GM18517 (cell line): ENCODE measurements around the gene STAB2.

Source experiments
- ATAC-seq: cut with Tn5 transposase; IDR thresholded peaks from one replicate; pipeline ENCODE4 v1.9.1; 2021; ENCODE audit warnings: mild to moderate bottlenecking, moderate library complexity; ENCODE audit not compliant: unreplicated experiment

The STAB2 gene

GRCh38 chr12:103686026-103686425 is 99.0 kb downstream of the STAB2 start:
- ATAC-seq, result no peak

GRCh38 chr12:103687253-103687652 is 100.2 kb downstream of the STAB2 start:
- ATAC-seq, result no peak

GRCh38 chr12:103688376-103689063 is 101.4 kb downstream of the STAB2 start:
- ATAC-seq, result no peak

GRCh38 chr12:103690426-103690825 is 103.4 kb downstream of the STAB2 start:
- ATAC-seq, result no peak

GRCh38 chr12:103691063-103691462 is 104.0 kb downstream of the STAB2 start:
- no peak for ATAC-seq

- no peak for ATAC-seq
Measured at GRCh38 chr12:103696101-103696500, 109.0 kb downstream of the STAB2 start.

GRCh38 chr12:103697971-103698751 is 111.1 kb downstream of the STAB2 start:
- no peak for ATAC-seq

GRCh38 chr12:103698752-103699560 is 111.9 kb downstream of the STAB2 start:
- ATAC-seq, result no peak

- no peak for ATAC-seq
Measured at GRCh38 chr12:103705098-103705497, 118.0 kb downstream of the STAB2 start.

GRCh38 chr12:103705927-103706326 is 118.9 kb downstream of the STAB2 start:
- no peak for ATAC-seq

GRCh38 chr12:103707446-103707845 is 120.4 kb downstream of the STAB2 start:
- no peak for ATAC-seq

GRCh38 chr12:103710544-103710943 is 123.5 kb downstream of the STAB2 start:
- ATAC-seq, result no peak

- ATAC-seq, result no peak
Measured at GRCh38 chr12:103712216-103712615, 125.1 kb downstream of the STAB2 start.

GRCh38 chr12:103715494-103715893 is 128.4 kb downstream of the STAB2 start:
- no peak for ATAC-seq

GRCh38 chr12:103716517-103717196 is 129.6 kb downstream of the STAB2 start:
- ATAC-seq, result no peak

- ATAC-seq, result no peak
Measured at GRCh38 chr12:103725398-103725797, 138.3 kb downstream of the STAB2 start.

- no peak for ATAC-seq
Measured at GRCh38 chr12:103727638-103728037, 140.6 kb downstream of the STAB2 start.

- ATAC-seq, result no peak
Measured at GRCh38 chr12:103728323-103728722, 141.2 kb downstream of the STAB2 start.

GRCh38 chr12:103729499-103729898 is 142.4 kb downstream of the STAB2 start:
- no peak for ATAC-seq

GRCh38 chr12:103731539-103731938 is 144.5 kb downstream of the STAB2 start:
- no peak for ATAC-seq

GRCh38 chr12:103734863-103735262 is 147.8 kb downstream of the STAB2 start:
- ATAC-seq, result no peak
